Upper lobe of left lung (tissue), 4 donors: ENCODE results near the gene OAF.

Experiments used
- POLR2A ChIP-seq, 4 donors: fragments of 450-650 bp; IDR thresholded peaks; one replicate each; pipeline ENCODE4 v1.5.1; 2016 to 2017; ENCODE audit warnings: antibody characterized with exemption in 4 of 4, mild to moderate bottlenecking in 2 of 4
- TF ChIP-seq, protein P1 (sequence below), 6 experiments: fragments of 450-650 bp in 4 of 6; fragments of 200-600 bp in 2 of 6; sonication (generic) in 2 of 6; IDR thresholded peaks; one replicate each; pipeline ENCODE4 v1.5.1; 2016 to 2019; ENCODE audit warnings: antibody characterized with exemption in 6 of 6

DNA sequence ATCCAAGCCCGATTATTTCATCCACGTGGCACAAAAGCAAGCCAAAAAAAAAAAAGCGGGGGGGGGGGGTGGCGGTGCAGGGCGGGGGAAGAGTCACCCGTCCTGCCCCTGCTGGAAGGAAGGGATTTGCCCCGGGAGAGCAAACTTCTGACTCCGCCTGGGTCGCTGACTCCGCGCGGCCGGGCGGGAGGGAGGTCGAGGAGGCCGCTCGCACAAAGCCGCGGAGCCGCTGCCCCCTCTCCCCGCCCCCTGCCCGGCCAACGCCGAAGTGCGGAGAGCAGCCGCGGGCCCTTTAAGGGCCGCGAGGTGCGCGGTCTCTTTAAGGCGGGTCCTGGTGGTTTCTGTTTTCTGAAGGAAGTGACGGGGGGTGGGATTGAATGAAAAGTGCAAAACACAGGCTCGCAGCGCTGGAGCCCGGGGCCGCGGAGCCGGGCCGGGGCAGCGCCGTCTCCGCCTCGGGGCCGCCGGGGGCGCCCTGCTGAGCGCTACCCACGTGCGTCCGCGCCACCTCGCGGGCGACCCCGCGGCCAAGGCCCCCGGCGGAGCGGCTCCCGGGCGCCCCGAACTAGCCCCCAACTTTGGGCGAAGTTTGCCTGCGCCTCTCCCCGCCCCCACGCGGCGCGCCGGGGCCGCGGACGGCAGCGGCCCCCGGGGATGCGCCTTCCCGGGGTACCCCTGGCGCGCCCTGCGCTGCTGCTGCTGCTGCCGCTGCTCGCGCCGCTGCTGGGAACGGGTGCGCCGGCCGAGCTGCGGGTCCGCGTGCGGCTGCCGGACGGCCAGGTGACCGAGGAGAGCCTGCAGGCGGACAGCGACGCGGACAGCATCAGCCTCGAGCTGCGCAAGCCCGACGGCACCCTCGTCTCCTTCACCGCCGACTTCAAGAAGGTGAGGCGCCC lies at the start of gene OAF:
- TF ChIP-seq, protein P1, sequence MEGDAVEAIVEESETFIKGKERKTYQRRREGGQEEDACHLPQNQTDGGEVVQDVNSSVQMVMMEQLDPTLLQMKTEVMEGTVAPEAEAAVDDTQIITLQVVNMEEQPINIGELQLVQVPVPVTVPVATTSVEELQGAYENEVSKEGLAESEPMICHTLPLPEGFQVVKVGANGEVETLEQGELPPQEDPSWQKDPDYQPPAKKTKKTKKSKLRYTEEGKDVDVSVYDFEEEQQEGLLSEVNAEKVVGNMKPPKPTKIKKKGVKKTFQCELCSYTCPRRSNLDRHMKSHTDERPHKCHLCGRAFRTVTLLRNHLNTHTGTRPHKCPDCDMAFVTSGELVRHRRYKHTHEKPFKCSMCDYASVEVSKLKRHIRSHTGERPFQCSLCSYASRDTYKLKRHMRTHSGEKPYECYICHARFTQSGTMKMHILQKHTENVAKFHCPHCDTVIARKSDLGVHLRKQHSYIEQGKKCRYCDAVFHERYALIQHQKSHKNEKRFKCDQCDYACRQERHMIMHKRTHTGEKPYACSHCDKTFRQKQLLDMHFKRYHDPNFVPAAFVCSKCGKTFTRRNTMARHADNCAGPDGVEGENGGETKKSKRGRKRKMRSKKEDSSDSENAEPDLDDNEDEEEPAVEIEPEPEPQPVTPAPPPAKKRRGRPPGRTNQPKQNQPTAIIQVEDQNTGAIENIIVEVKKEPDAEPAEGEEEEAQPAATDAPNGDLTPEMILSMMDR (IDR thresholded peaks at IDR 0.05), result peak in 4 of 6 experiments; percentile 23 to 62 (median 27)
- TF ChIP-seq POLR2A (IDR thresholded peaks at IDR 0.05), result peak in 1 of 4 donors; percentile 26
